ENCODE measurements around the gene TXNDC11.

- TF ChIP-seq CTCF (IDR thresholded peaks at IDR 0.05) (no peak), POLR2A (IDR thresholded peaks at IDR 0.05) (no peak)
Observed at GRCh38 chr16:11768849-11769248, 26.2 kb upstream of the TXNDC11 start.
